NB4 (cell line): ENCODE measurements around the gene VENTX.

Source experiments
- CTCF ChIP-seq: IDR thresholded peaks from one replicate; pipeline ENCODE4 v1.5.1; 2012; ENCODE audit warnings: low read depth, low read length
- MAX ChIP-seq: IDR thresholded peaks from 2 replicates; pipeline ENCODE4 v1.6.1; 2011; ENCODE audit warnings: low read depth, low read length
- MYC ChIP-seq: IDR thresholded peaks from 2 replicates; pipeline ENCODE4 v1.6.1; 2011; ENCODE audit warnings: low read depth, low read length
- POLR2A ChIP-seq: IDR thresholded peaks from 2 replicates; pipeline ENCODE4 v1.6.1; 2011; ENCODE audit warnings: mild to moderate bottlenecking; ENCODE audit not compliant: insufficient read length; ENCODE audit errors: extremely low read depth

- TF ChIP-seq POLR2A (no peak), MAX (no peak), CTCF (no peak), MYC (no peak)
Observed at GRCh38 chr10:133242611-133243356, 5.1 kb downstream of the VENTX start.
